Measurements from ENCODE around the gene SYTL4.

Gene SYTL4

GRCh38 chrX:100648458-100649417 lies 83.2 kb downstream of the SYTL4 start:
- DNase-seq (ENCODE audit: low read depth in 1 of 2, low spot score in 1 of 2), result no peak

- DNase-seq (ENCODE audit: low read depth in 1 of 2, low spot score in 1 of 2), result no peak
Observed at GRCh38 chrX:100647739-100648138, 84.2 kb downstream of the SYTL4 start.

- DNase-seq (ENCODE audit: low read depth in 1 of 2, low spot score in 1 of 2), result no peak
Observed at GRCh38 chrX:100647095-100647494, 84.8 kb downstream of the SYTL4 start.

GRCh38 chrX:100645106-100645505 lies 86.8 kb downstream of the SYTL4 start:
- no peak for DNase-seq (ENCODE audit: low read depth in 1 of 2, low spot score in 1 of 2)

GRCh38 chrX:100643956-100644860 lies 87.7 kb downstream of the SYTL4 start, which contains the start of gene SRPX2:
Gene SRPX2, plus strand, starts transcription at chrX:100644199. Its CDS starts 2,124 bp downstream, at chrX:100646323.
- DNase-seq (ENCODE audit: low read depth in 1 of 2, low spot score in 1 of 2), result no peak

- no peak for DNase-seq (ENCODE audit: low read depth in 1 of 2, low spot score in 1 of 2)
Observed at GRCh38 chrX:100643212-100643611, 88.7 kb downstream of the SYTL4 start.

GRCh38 chrX:100642290-100642689 lies 89.6 kb downstream of the SYTL4 start:
- DNase-seq (ENCODE audit: low read depth in 1 of 2, low spot score in 1 of 2), result no peak

- peak; percentile 45 to 46 for DNase-seq (ENCODE audit: low read depth in 1 of 2, low spot score in 1 of 2)
Observed at GRCh38 chrX:100636321-100636991, 95.5 kb downstream of the SYTL4 start, which contains the start of gene TSPAN6. Gene TSPAN6, minus strand, starts transcription at chrX:100636806. Its CDS starts 112 bp downstream, at chrX:100636694.

GRCh38 chrX:100635989-100636320 lies 96.0 kb downstream of the SYTL4 start:
- DNase-seq (ENCODE audit: low read depth in 1 of 2, low spot score in 1 of 2), result no peak

GRCh38 chrX:100635040-100635439 lies 96.9 kb downstream of the SYTL4 start:
- DNase-seq (ENCODE audit: low read depth in 1 of 2, low spot score in 1 of 2), result no peak

GRCh38 chrX:100625985-100626491 lies 105.9 kb downstream of the SYTL4 start:
- no peak for DNase-seq (ENCODE audit: low read depth in 1 of 2, low spot score in 1 of 2)
